Hepatocyte (in vitro differentiated cells): ENCODE results near the gene NLK. TPM values are rescaled to one million over a fixed set of nuclear protein-coding genes. Genes with fewer than 3 reads are reported as not detected.

Experiments
- DNase-seq: peaks from one replicate; pipeline ENCODE4 v3.0.0-alpha.2; 2016; ENCODE audit warnings: low spot score
- H2AFZ ChIP-seq: fragments of 200-600 bp; sonication (generic); 2 replicates; pipeline ENCODE4 v1.6.0; 2016; ENCODE audit warnings: antibody characterized with exemption, mild to moderate bottlenecking
- H3K27ac ChIP-seq: fragments of 200-600 bp; sonication (generic); 2 replicates; pipeline ENCODE4 v1.5.1; 2016; ENCODE audit warnings: mild to moderate bottlenecking
- H3K27me3 ChIP-seq: fragments of 200-600 bp; sonication (generic); 2 replicates; pipeline ENCODE4 v1.6.1; 2016
- H3K36me3 ChIP-seq: fragments of 200-600 bp; sonication (generic); replicated peaks from 2 replicates; pipeline ENCODE4 v1.5.1; 2016; ENCODE audit warnings: low read depth; ENCODE audit not compliant: insufficient read depth
- H3K4me1 ChIP-seq: fragments of 200-600 bp; sonication (generic); 2 replicates; pipeline ENCODE4 v1.5.1; 2016; ENCODE audit warnings: mild to moderate bottlenecking, moderate library complexity; ENCODE audit not compliant: insufficient read depth
- H3K4me2 ChIP-seq: fragments of 200-600 bp; sonication (generic); 2 replicates; pipeline ENCODE4 v1.6.0; 2016
- H3K4me3 ChIP-seq: fragments of 200-600 bp; sonication (generic); 2 replicates; pipeline ENCODE4 v1.5.1; 2016; ENCODE audit warnings: mild to moderate bottlenecking
- H3K79me2 ChIP-seq: fragments of 200-600 bp; sonication (generic); 2 replicates; pipeline ENCODE4 v1.6.0; 2017; ENCODE audit warnings: mild to moderate bottlenecking
- H3K9me2 ChIP-seq: fragments of 200-600 bp; sonication (generic); replicated peaks from 2 replicates; pipeline ENCODE4 v1.6.0; 2017; ENCODE audit warnings: mild to moderate bottlenecking; ENCODE audit not compliant: insufficient read depth
- H3K9me3 ChIP-seq: fragments of 200-600 bp; sonication (generic); 2 replicates; pipeline ENCODE4 v1.5.1; 2016; ENCODE audit warnings: low read depth, mild to moderate bottlenecking
- H4K20me1 ChIP-seq: fragments of 200-600 bp; sonication (generic); 2 replicates; pipeline ENCODE4 v1.6.0; 2016; ENCODE audit warnings: mild to moderate bottlenecking; ENCODE audit not compliant: insufficient read depth, poor library complexity, severe bottlenecking
- EZH2 ChIP-seq: fragments of 200-600 bp; sonication (generic); IDR thresholded peaks from 2 replicates; pipeline ENCODE4 v1.6.1; 2016; ENCODE audit warnings: antibody characterized with exemption, mild to moderate bottlenecking, borderline replicate concordance
- EZH2phosphoT487 ChIP-seq: fragments of 200-600 bp; sonication (generic); IDR thresholded peaks from one replicate; pipeline ENCODE4 v1.6.1; 2018; ENCODE audit warnings: antibody characterized with exemption, mild to moderate bottlenecking, low read depth, moderate library complexity; ENCODE audit not compliant: unreplicated experiment, severe bottlenecking
- WGBS: methylation state at CpG from one replicate; pipeline ENCODE4 v1.1.6; 2016; ENCODE audit warnings: low lambda C conversion rate; ENCODE audit errors: missing lambda C conversion rate; 5-methylcytosine and 5-hydroxymethylcytosine counted together
- polyA plus RNA-seq: library from polyadenylated mRNA; unstranded; fragments of >200 nt; fragmentation: Nextera tagmentation; extraction: Ambion mirVana; gene quantifications from 2 replicates; pipeline ENCODE4 v1.2.1, GENCODE V29; 2016
- total RNA-seq: library from RNA; depleted of rRNA; stranded (reverse); fragments of >200 nt; gene quantifications from 2 replicates; pipeline ENCODE4 v1.2.3, GENCODE V29; 2014
- TF ChIP-seq, protein P1 (sequence below): fragments of 200-600 bp; sonication (generic); IDR thresholded peaks from 2 replicates; pipeline ENCODE4 v1.5.1; 2016; ENCODE audit warnings: antibody characterized with exemption, mild to moderate bottlenecking; ENCODE audit not compliant: poor library complexity

Gene NLK
- total and polyA plus RNA-seq, 2 experiments from 2014 or later = 5.2 to 24.9 TPM

DNA sequence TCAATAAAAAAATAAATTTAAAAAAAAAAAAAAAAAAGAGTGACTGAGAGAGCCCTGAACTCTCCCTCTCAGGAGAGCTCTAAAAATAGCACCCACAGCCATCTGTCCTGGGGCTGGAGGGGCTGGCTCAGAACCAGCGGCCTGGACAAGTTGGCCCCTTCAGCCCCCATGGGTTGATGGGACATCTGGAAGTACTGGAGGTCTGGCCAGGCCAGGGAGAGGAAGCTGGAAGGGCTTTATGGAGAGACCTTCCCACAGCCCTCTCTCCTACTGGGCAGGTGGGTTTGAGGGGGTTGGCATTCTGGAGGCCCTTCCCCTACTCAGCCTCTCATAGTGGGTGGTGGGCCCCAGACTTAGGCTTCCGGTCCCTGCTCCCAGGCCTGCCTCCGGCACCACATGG lies 182.8 kb downstream of the NLK start:
- H3K36me3 ChIP-seq = no peaks in the 10 kb centered on the region
- H3K9me2 ChIP-seq = no peaks in the 10 kb centered on the region
- H3K4me3 ChIP-seq = no peak overlapping the region
- WGBS = 75% methylated on average over 3 of the region's 3 CpGs
- no peak overlapping the region for H2AFZ ChIP-seq
- H3K4me2 ChIP-seq = no peak overlapping the region
- no peaks in the 10 kb centered on the region for H3K9me3 ChIP-seq
- no peak for DNase-seq
- H4K20me1 ChIP-seq = no peaks in the 10 kb centered on the region
- H3K79me2 ChIP-seq = no peaks in the 10 kb centered on the region
- no peak overlapping the region for H3K27ac ChIP-seq
- no peaks in the 10 kb centered on the region for H3K27me3 ChIP-seq
- no peaks in the 10 kb centered on the region for H3K4me1 ChIP-seq
- no peak for TF ChIP-seq EZH2
- TF ChIP-seq EZH2phosphoT487 = no peak
- TF ChIP-seq, protein P1, sequence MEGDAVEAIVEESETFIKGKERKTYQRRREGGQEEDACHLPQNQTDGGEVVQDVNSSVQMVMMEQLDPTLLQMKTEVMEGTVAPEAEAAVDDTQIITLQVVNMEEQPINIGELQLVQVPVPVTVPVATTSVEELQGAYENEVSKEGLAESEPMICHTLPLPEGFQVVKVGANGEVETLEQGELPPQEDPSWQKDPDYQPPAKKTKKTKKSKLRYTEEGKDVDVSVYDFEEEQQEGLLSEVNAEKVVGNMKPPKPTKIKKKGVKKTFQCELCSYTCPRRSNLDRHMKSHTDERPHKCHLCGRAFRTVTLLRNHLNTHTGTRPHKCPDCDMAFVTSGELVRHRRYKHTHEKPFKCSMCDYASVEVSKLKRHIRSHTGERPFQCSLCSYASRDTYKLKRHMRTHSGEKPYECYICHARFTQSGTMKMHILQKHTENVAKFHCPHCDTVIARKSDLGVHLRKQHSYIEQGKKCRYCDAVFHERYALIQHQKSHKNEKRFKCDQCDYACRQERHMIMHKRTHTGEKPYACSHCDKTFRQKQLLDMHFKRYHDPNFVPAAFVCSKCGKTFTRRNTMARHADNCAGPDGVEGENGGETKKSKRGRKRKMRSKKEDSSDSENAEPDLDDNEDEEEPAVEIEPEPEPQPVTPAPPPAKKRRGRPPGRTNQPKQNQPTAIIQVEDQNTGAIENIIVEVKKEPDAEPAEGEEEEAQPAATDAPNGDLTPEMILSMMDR = no peak

DNA sequence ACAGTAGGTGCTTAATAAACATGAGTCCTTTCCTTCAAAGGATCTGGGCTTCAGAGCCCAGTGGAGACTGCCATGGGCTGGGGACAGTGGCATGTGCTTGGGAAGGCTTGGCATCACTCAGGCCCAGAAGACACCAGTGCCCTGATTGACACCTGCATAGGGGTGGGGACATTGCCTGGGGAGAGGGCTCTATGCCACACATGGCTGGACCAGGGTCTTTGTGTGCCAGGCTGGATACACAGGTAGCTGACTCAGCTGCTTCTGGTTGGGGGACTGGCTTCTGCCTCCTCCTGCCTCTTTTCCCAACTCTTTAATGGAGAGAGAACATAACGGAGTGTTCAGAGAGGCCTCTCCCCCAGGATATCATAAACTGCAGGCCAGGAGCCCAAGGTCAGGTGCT lies 183.4 kb downstream of the NLK start:
- TF ChIP-seq EZH2phosphoT487 (no peak), EZH2 (no peak)
- TF ChIP-seq, protein P1 = no peak
- no peaks in the 10 kb centered on the region for H3K79me2 ChIP-seq
- no peaks in the 10 kb centered on the region for H4K20me1 ChIP-seq
- H3K4me3 ChIP-seq = no peak overlapping the region
- no peak overlapping the region for H2AFZ ChIP-seq
- H3K27ac ChIP-seq = no peak overlapping the region
- no peaks in the 10 kb centered on the region for H3K4me1 ChIP-seq
- H3K36me3 ChIP-seq = no peaks in the 10 kb centered on the region
- no peaks in the 10 kb centered on the region for H3K27me3 ChIP-seq
- no peak overlapping the region for H3K4me2 ChIP-seq
- DNase-seq = no peak
- H3K9me3 ChIP-seq = no peaks in the 10 kb centered on the region
- WGBS = 67% methylated on average over 1 of the region's 1 CpG
- H3K9me2 ChIP-seq = no peaks in the 10 kb centered on the region

DNA sequence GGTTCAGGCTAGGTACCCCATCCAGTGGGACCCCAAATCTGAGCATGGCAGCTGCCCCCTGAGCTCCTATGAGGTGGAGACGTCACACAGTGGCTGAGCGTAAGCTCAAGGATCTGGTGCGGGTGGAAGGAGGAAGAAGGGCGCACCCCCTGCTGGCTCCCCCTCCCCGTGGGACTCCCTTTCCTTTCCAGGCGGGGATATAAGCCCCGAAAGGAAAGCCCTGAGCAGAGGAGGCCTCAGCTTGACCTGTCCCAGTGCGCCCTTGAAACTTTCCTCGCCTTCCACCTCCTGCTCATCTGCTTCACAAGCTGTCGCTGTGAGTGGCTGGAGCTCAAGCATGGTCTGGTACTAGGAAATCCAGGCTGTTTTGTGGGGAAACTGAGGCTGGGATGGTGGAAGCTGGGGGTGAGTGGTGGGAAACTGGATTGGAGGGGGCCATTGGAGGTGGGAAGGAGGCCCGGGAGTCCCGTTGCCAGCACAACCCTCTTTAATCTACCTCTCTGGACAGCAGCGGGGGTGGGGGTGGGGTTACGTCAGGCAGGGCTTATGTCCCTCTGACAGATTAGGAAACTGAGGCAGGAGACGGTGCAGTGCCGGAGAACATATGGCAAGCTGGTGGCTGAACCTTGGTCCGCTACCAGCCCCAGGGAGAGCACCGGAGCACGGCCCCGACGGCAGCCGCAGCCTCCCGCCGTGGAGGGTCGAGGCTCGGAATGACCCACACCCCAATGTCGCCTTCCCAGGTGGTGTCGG lies 184.3 kb downstream of the NLK start:
- Histone ChIP-seq H2AFZ (peak overlapping the region; percentile 24), H3K4me2 (peak overlapping the region; percentile 81), H3K27me3 (no peaks in the 10 kb centered on the region)

More for the DNA sequence above, 184.3 kb downstream of the NLK start:
- Histone ChIP-seq H3K9me2 (no peaks in the 10 kb centered on the region), H3K4me3 (no peak overlapping the region), H3K27ac (no peak overlapping the region), H4K20me1 (no peaks in the 10 kb centered on the region), H3K36me3 (no peaks in the 10 kb centered on the region), H3K9me3 (no peaks in the 10 kb centered on the region), H3K4me1 (no peaks in the 10 kb centered on the region), H3K79me2 (no peaks in the 10 kb centered on the region)
- WGBS = 81% methylated on average over 22 of the region's 28 CpGs
- TF ChIP-seq EZH2phosphoT487 (no peak), EZH2 (no peak)
- TF ChIP-seq, protein P1 = no peak
- no peak for DNase-seq
